Activated CD4-positive, alpha-beta T cell treated with anti-CD3 and anti-CD28 coated beads for 4 hours (primary cell): ENCODE measurements around the gene BUB3.
A peak's percentile ranks its signal among the peaks of the same experiment; 100 is the strongest.
"Not testable (repeated sequence)": the region's sequence is repeated elsewhere in the genome, so short reads cannot be mapped to it uniquely, and the experiment has no call there.

ENCODE experiments used
- DNase-seq, 2 donors: peaks; one replicate each; pipeline ENCODE4 v3.0.0-alpha.2; 2020

BUB3 gene

GRCh38 chr10:123154711-123155505 lies 706 bp downstream of the BUB3 start:
- DNase-seq, result peak in 1 of 2 donors; percentile 42

- DNase-seq, result no peak
Observed at GRCh38 chr10:123156078-123156477, 1.9 kb downstream of the BUB3 start.

DNA sequence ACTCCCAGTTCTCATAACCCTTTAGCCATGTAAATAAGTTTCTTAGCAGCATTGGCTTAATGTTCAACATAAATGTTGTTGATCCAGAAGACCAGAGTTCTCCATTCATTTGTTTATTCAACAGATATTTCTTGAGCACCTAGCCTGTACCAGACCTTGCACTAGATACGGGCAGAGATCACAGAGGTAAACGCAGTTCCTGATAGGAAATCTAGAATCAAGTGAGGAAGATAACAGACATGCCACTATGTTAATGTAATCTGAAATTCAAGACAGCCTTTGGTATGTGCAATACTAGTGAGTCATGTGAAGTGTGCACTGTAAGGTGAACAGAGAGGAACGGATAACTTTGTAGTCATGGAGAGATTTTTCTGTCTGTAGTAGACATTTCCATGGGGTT lies 3.0 kb downstream of the BUB3 start:
- DNase-seq, result no peak

- no peak for DNase-seq
Observed at GRCh38 chr10:123158682-123159081, 4.5 kb downstream of the BUB3 start.

DNA sequence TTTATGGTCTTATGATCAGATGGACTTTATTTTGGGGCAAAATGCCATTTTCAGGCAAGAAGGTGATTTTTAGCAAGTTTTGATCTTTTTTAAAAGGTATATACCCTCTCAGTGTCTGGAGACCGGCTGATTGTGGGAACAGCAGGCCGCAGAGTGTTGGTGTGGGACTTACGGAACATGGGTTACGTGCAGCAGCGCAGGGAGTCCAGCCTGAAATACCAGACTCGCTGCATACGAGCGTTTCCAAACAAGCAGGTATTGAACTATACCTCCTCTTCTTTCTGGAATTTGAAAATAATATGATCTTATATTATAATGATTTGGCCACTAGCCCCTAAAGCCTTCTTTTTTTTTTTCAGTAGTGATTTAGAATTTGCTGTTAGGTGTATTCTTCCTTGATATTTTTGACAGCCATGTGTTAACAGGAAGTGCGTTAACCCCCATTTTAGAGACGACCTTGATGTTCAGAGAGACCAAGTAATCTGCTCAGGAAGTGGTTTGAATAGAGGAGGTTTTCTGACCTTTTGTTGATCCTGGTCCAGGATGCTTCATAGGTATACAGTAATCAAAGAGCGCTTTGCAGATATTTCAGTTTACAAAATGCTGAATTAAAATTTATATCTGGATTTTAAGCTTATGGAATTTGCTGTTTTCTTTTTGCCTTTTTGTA lies 6.2 kb downstream of the BUB3 start:
- DNase-seq, result no peak

- DNase-seq, result no peak
Observed at GRCh38 chr10:123164319-123164718, 10.1 kb downstream of the BUB3 start.

DNA sequence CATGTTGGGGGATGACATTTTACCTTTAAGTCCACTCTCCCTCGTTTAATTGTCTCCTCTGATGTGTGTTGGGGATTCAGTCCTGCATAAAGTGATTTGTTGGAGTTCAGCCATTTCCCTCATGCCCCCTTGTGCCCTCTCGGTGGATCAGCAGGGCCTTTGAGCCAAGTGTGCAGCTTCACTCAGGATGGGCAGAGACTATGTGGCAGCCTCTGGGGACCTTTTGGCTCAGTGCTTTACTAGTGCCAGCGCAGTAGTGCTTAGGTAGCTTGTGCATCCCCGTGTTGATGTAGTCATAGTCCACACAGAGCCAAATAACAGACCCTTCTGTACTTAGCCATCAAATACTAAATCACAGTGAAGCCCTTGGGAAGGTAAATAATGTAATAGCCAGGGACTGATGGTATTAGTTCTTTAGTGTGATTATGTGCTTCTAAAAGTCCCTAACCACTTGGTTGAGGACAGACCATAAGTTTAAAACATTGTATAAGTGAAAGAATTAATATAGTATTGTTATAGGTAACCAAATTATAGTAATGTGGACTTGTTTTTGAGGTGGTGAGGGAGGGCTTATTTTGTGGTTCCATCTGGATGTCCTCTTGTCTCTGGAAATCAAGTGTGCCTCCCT lies 11.4 kb downstream of the BUB3 start:
- DNase-seq, result no peak

DNA sequence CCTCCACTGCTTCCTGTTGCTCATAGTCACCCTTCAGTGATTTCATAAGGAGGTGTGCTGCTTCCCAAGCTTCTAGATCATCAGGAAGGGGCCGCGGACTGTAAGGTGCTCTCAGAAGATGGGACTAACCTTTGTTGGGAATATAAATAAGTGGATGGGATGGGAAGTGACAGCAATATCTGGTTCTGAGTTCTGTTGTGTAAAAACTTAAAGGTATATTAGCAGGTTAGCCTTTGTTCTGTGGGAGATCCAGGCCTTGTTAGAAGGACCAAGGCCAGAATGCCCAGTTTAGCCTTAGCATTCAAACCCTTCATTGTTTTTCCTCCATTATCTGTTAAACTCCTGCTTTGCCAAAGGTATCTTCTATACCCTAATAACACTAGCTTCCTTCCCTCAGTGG lies 12.4 kb downstream of the BUB3 start:
- DNase-seq, result no peak

DNA sequence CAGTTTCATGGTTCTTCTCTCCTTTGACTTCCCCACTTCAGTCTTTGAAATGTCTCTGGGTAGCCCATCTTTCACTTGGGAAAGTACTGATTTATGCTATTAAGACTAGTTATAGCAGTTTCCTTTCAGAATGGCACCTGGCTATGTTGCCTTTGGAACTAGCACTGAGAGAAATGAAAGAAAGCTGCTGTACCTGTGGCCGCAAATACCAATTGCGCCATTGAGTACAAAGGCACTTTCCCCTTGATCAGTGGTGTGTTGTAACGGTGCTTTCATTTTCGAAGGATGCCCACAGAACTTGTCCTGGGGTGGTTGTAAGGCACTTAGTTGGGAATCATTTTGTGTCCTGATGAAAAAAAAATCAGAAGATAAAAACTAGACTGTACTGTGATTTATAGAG lies 16.8 kb downstream of the BUB3 start:
- DNase-seq, result no peak

- DNase-seq, result not testable (repeated sequence)
Observed at GRCh38 chr10:123171616-123172015, 17.4 kb downstream of the BUB3 start.

DNA sequence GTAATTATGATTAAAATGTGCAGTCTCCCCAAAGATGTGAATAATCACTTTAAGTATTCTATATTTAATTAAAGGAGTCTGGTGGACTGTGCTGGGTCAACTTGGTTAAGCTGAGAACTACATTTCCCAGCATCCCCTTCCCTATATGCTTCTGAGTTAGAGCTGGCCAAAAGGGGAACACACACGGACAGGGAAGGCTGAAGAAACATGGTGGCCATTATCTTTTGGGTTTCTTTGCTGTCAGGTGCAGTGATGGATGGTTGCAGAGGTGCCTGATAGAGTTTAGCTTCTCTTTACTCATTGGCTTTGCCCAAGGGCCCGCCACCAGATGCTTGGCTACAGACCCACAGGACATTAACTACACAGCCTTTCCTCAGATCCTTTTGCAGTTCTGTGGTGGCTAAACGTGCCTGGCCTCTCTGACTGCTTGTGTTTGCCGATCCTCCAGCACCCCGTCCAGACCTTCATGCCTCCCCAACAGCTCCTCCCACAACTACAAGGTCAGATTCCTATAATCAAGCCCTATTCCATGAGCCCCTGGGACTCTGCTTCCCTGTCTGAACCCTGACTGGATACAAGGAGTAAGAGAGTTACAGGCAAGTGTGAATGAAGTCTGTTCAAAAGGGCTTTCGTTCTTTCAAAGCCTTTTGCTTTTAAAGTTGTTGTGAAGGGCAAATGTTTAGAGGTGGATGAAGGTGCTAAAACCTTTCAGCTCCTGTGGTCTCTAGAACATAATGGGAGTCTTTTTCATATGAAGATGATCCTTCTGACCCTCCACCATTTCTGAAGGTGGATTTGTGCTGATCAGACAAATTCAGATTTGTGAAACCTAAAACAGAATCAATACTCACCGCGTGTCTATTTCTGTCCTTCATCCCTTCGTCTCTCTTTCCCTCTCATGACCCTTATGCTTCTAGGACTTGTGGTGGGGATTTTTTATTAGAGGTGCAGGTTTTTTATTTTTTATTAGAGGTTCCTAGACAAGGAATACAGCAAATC lies 21.5 kb downstream of the BUB3 start:
- DNase-seq, result no peak

DNA sequence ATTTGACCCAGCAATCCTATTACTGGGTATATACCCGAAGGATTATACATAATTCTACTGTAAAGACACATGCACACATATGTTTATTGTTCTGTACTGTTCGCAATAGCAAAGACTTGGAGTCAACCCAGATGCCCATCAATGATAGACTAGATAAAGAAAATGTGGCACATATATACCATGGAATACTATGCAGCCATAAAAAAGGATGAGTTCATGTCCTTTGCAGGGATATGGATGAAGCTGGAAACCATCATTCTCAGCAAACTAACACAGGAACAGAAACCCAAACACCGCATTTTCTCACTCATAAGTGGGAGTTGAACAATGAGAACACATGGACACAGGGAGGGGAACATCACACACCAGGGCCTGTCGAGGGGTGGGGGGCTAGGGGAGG lies 24.2 kb downstream of the BUB3 start:
- not testable (repeated sequence) for DNase-seq

DNA sequence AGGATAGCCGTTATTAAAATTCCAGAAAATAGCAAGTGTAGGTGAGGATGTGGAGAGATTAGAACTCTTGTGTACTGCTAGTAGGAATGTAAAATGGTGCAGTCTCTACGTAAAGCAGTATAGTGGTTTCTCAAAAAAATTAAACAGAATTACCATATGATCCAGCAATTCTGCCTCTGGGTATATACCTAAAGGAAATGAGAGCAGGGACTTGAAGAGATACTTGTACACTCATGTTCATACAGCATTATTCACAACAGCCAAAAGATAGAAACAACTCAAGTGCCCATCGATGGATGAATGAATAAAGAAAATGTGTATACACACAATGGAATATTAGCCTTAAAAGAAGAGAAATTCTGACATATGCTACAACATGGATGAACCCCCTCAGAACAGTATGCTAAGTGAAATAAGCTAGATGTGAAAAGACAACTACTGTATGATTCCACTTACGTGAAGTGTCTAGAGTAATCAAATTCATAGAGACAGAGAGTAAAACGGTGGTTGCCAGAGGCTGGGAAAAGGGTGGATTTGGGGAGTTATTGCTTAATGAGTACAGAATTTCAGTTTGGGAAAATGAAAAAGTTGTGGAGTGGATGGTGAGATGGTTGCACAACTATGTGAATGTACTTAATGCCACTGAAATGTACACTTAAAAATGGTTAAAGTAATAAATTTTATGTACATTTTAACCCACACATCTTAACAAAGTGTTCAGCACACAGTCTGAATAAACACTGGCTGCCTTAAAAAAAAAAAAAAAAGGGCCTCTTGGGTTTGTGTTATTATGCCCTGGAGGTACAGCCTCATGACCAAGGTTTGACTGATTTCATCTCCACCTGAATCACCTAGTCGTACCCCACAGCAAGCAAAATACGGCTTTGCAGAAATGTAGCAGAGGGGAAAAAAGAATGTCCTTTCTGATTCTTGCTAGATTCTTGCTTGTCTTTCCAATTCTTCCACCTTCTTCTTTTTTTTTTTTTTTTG lies 26.2 kb downstream of the BUB3 start:
- DNase-seq, result no peak

DNA sequence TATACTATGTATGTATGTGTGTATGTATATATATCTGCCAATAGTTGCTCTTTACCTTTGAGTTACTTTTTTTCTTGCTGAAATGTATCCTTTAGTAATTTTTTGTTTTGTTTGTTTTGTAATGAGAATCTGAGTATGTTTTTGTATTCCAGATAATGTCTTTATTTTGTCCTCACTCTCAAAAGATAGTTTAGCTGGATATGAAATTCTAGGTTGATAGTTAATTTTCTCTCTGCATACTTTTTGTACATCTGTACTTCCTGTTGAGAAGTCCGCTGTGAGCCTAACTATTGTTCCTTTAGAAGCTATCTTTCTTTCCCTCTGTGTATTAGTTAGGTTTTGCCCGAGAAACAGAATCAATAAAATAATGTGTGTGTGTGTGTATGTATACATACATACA lies 29.5 kb downstream of the BUB3 start:
- DNase-seq, result no peak

DNA sequence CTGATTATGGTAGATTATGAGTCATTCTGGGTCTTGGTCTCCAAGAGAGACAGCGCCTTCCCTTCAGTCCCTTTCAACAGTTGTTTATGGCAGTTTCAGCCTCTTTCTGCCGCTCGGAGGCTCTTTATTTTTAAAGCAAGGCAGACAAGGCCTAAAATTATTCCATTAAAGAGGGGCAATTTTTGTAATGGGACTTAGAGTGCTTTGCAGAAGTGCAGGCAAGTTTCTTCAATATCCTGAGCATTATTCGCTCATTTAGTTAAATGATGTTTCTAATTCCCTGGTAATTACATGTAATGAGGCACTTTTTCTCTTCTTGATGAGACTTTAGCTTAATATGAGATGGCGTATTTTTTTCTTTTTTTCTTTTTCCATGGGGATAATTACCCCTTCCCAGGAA lies 33.6 kb downstream of the BUB3 start:
- no peak for DNase-seq

DNA sequence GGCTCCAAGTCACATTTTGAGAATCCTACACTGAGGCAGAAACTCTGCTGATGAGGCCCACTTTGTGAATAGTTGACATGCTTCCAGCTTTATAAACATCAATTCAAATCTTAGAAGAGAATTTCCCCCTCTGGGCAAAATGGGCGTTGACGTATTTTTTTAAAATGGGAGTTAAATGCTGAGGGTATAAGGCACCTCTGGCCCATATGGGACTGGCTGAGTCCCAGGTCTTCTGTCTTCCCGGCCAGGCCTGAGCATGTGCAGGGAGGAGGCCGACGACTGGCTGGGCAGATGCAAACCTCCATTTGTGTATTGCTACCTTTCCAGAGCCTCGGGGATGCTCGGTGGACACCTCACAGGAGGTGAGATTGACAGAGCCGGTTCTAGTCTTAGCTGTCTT lies 37.7 kb downstream of the BUB3 start:
- no peak for DNase-seq

DNA sequence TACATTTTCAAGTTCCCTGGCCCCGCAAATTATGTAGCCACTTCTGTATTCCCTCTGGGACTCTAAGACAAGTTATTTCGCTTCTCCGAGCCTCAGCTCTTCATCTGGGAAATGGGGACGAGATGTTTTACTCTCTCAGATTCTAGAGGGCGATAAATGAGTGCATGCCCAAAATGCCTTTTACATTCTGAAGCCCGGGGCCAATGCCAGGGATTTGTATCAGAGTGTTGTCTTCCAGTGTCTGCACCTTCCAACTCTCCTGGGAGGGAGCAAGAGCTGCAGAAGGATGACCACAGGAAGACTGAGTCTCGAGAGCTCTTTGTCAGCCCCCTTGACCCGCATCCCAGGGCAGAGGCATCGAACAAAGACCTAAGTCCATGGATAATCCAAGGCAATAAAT lies 39.9 kb downstream of the BUB3 start:
- no peak for DNase-seq

DNA sequence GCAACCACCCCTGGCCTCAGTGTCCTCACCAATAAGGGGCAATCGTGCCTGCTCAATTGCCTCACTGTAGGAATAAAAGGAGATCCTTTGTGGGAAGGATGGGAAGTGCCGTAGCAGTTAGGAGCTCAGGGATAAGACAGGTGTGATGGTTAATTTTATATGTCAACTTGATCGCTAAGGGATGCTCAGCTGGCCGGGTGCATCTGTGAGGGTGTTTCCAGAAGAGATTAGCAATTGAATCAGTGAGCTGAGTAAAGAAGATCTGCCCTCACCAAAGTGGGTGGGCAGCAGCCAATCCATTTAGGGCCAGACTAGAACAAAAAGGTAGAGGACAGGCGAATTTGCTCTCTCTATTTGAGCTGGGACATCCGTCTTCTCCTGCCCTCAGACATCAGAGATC lies 46.3 kb downstream of the BUB3 start:
- no peak for DNase-seq

DNA sequence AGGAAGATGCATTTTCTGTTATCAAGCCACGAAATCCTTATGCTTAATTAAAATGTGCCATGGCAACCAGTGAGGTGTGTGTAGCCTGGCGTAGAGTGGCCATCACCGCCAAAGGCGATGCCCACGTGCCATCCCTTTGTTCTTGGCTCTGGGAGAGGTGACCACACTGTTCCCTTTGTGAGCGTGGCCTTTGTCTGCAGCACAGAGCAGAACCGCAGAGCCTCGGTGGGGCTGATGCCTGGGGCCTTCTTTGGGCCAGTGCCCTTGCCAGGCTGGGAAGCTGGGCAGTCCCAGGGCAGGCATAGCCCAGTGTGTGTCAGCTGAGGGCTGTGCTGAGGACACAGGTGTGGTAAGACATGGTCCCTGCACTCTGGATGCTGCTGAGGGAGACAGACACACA lies 48.3 kb downstream of the BUB3 start:
- DNase-seq, result no peak

- DNase-seq, result no peak
Observed at GRCh38 chr10:123203393-123204126, 49.4 kb downstream of the BUB3 start.

GRCh38 chr10:123204127-123204461 lies 49.9 kb downstream of the BUB3 start:
- DNase-seq, result no peak
